GM23248 (cell line): ENCODE data around the gene CDKAL1.

ENCODE experiments used
- EZH2 ChIP-seq: fragments of 200-600 bp; sonication (generic); IDR thresholded peaks from 2 replicates; pipeline ENCODE4 v1.6.1; 2018; ENCODE audit warnings: antibody characterized with exemption, mild to moderate bottlenecking; ENCODE audit not compliant: insufficient read depth, poor library complexity, severe bottlenecking
- EZH2phosphoT487 ChIP-seq: fragments of 200-600 bp; sonication (generic); IDR thresholded peaks from 2 replicates; pipeline ENCODE4 v1.6.1; 2018; ENCODE audit warnings: antibody characterized with exemption, moderate library complexity, mild to moderate bottlenecking, low read depth; ENCODE audit not compliant: insufficient read depth

DNA sequence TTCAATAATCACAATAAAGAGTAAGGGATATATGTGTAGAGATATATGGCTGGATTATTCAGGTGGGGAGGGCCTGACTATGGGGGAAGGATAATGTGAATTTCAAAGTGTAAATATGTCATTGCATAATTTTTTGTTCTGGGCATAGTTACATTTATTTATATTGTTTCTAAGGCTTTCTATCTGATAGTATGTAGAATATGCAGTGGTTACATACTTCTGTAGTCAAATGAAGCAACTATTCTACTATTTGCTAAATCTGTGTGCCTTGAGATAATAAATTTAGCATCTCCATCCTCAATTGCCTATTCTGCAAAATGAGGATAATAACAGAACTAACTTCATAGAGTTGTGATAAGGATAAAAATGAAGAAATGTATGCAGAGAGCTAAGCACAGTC, 359.2 kb downstream of the CDKAL1 start:
- TF ChIP-seq EZH2 = no peak
- TF ChIP-seq EZH2phosphoT487 = no peak
